ENCODE results near the gene CACNG4. TPM values are rescaled to one million over a fixed set of nuclear protein-coding genes. Genes with fewer than 3 reads are reported as not detected.

CACNG4 gene
- total and polyA plus RNA-seq, 2 experiments from 2014 or later: 1.6 to 4.1 TPM

- H4K20me1 ChIP-seq (replicated peaks; ENCODE audit: insufficient read depth): no peaks in the 10 kb centered on the region
- no peaks in the 10 kb centered on the region for H3K36me3 ChIP-seq (ENCODE audit: insufficient read depth)
- no peaks in the 10 kb centered on the region for H3K27me3 ChIP-seq (ENCODE audit: insufficient read depth)
- no peaks in the 10 kb centered on the region for H3K79me2 ChIP-seq (replicated peaks; ENCODE audit: insufficient read depth)
- no peak overlapping the region for H3K27ac Mint-ChIP-seq
- ATAC-seq: no peak
- H3K27me3 Mint-ChIP-seq (ENCODE audit: insufficient read depth, low read depth, poor library complexity): peaks cover 8% of the 10 kb centered on the region
- H3K4me2 ChIP-seq: no peak overlapping the region
- no peak overlapping the region for H3K4me3 ChIP-seq
- H3K36me3 Mint-ChIP-seq (ENCODE audit: low read depth): no peaks in the 10 kb centered on the region
- H3K9me3 Mint-ChIP-seq: peaks cover 4% of the 10 kb centered on the region; the same call in 1 of the 3 replicates
- no peak overlapping the region for H2AFZ ChIP-seq
- DNase-seq (ENCODE audit: low spot score): no peak
- no peak overlapping the region for H3K4me3 Mint-ChIP-seq
- H3K4me1 ChIP-seq (ENCODE audit: insufficient read depth): no peaks in the 10 kb centered on the region
- H3K9me2 ChIP-seq (ENCODE audit: insufficient read depth): no peaks in the 10 kb centered on the region
- no peak for TF ChIP-seq JUNB (IDR thresholded peaks at IDR 0.05; ENCODE audit: unreplicated experiment)
- no peak for TF ChIP-seq STAT1 (IDR thresholded peaks at IDR 0.05; ENCODE audit: unreplicated experiment)
- no peak for TF ChIP-seq NANOG (IDR thresholded peaks at IDR 0.05; ENCODE audit: borderline replicate concordance)
- TF ChIP-seq CREB1 (CRISPR knock-in tag; IDR thresholded peaks at IDR 0.05; ENCODE audit: low read depth): no peak
- no peak for TF ChIP-seq ZNF114 (CRISPR knock-in tag; IDR thresholded peaks at IDR 0.05)
- no peak for TF ChIP-seq POLR2AphosphoS5 (IDR thresholded peaks at IDR 0.05; ENCODE audit: low read depth)
- no peak for TF ChIP-seq ETS1 (IDR thresholded peaks at IDR 0.05)
- TF ChIP-seq CTCF (conservative IDR thresholded peaks at IDR 0.05; ENCODE audit: low read depth in 2 of 2): no peak
- TF ChIP-seq REST (IDR thresholded peaks at IDR 0.05; ENCODE audit: unreplicated experiment): no peak
- TF ChIP-seq EZH2 (IDR thresholded peaks at IDR 0.05; ENCODE audit: low read depth, unreplicated experiment): no peak
- TF ChIP-seq ZNF462 (CRISPR knock-in tag; IDR thresholded peaks at IDR 0.05): no peak
- no peak for TF ChIP-seq EZH2phosphoT487 (IDR thresholded peaks at IDR 0.05; ENCODE audit: unreplicated experiment)
- no peak for TF ChIP-seq ZNF331 (CRISPR knock-in tag; IDR thresholded peaks at IDR 0.05; ENCODE audit: low read depth)
- H3K4me1 Mint-ChIP-seq: peaks cover 7% of the 10 kb centered on the region
- H3K27ac ChIP-seq (ENCODE audit: low read depth): no peak overlapping the region
- no peaks in the 10 kb centered on the region for H3F3A ChIP-seq (replicated peaks; ENCODE audit: low read depth)
These were observed 22.2 kb downstream of the CACNG4 start for GRCh38 chr17:66986659-66987058.

Data from GM23338 (cell line).